Adipocyte (in vitro differentiated cells): ENCODE results near the gene CPED1.
A peak's percentile ranks its signal among the peaks of the same experiment; 100 is the strongest.
"Not testable (repeated sequence)": the region's sequence is repeated elsewhere in the genome, so short reads cannot be mapped to it uniquely, and the experiment has no call there.

Experiments used
- DNase-seq: peaks from one replicate; pipeline ENCODE4 v3.0.0-alpha.2; 2015; ENCODE audit warnings: low read depth
- H3K27me3 ChIP-seq: replicated peaks from 2 replicates; pipeline ENCODE4 v1.7.0; 2013; ENCODE audit warnings: mild to moderate bottlenecking, low read length, moderate library complexity; ENCODE audit not compliant: control insufficient read depth, insufficient read depth
- H3K36me3 ChIP-seq: 2 replicates; pipeline ENCODE4 v1.7.0; 2013; ENCODE audit warnings: low read length, mild to moderate bottlenecking, moderate library complexity; ENCODE audit not compliant: control insufficient read depth, insufficient read depth, severe bottlenecking
- H3K4me1 ChIP-seq: 2 replicates; pipeline ENCODE4 v1.7.0; 2013; ENCODE audit warnings: mild to moderate bottlenecking, low read length, moderate library complexity; ENCODE audit not compliant: control insufficient read depth, insufficient read depth
- H3K4me3 ChIP-seq: 2 replicates; pipeline ENCODE4 v1.7.0; 2013; ENCODE audit warnings: mild to moderate bottlenecking, low read length, moderate library complexity
- H3K9ac ChIP-seq: 2 replicates; pipeline ENCODE4 v1.7.0; 2013; ENCODE audit warnings: mild to moderate bottlenecking, low read length, moderate library complexity
- H3K9me3 ChIP-seq: 2 replicates; pipeline ENCODE4 v1.7.0; 2013; ENCODE audit warnings: mild to moderate bottlenecking, low read length, moderate library complexity; ENCODE audit not compliant: control insufficient read depth

CPED1 gene

DNA sequence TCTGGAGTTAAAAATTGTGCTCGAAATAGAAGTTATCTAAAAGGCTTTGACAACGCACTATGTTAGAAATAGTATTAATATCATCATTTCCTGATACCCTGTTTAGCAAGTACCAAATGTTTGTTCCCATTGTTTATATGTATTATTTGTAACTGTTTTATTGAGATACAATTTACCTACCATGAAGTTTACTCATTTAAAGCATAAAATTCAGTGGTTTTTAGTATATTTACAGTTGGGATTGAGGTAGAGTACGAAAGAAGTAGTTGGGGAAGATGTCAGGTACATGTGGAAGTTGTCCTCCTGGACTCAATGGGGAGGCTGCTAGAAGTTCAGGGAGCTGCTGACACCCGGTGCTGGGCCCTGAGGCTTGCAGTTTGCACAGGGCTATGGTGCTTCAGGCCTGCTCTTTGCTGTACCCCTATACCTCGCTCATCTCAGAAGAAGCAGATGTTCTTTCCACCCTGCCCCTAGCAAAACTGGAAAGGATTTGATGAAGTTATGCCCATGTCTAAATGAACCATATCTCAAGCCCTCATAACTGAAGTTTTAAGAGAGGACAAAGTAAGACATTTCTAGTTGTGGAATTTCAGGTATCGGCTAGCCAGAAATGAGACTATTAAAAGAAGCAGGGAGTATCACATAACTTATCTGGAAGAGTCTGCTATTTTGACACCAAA lies 315.1 kb downstream of the CPED1 start:
- no peaks in the 10 kb centered on the region for H3K9me3 ChIP-seq
- H3K9ac ChIP-seq, result no peak overlapping the region
- no peak overlapping the region for H3K4me3 ChIP-seq
- H3K4me1 ChIP-seq, result peaks cover 26% of the 10 kb centered on the region
- no peaks in the 10 kb centered on the region for H3K36me3 ChIP-seq
- no peak for DNase-seq
- no peaks in the 10 kb centered on the region for H3K27me3 ChIP-seq

DNA sequence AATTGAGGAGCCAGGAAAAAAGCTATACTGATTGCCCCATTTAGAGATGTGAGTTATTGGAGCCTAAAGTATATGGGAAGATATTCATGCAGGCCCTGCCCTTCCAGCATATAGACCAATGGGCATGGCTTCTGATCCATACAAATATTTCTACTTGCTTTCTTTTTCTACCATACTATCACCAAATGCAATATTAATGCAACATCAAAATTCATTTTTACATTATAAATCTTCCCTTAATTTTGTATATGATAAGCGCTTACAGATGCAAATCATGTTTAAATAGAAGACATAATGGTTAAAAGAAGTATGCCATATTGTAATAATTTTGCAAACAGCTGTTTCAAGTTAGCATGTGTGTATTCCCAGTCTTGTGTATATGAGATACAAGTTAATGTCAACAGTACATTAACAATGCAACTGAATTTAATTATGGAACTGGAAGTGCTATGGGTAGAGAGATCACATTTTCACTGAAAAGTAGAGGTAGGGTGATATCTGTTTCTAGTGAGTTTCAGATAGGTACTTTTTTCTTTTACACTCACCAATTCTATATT lies 315.7 kb downstream of the CPED1 start:
- Histone ChIP-seq H3K9ac (no peak overlapping the region), H3K9me3 (no peaks in the 10 kb centered on the region)
- DNase-seq, result peak; percentile 42

DNA sequence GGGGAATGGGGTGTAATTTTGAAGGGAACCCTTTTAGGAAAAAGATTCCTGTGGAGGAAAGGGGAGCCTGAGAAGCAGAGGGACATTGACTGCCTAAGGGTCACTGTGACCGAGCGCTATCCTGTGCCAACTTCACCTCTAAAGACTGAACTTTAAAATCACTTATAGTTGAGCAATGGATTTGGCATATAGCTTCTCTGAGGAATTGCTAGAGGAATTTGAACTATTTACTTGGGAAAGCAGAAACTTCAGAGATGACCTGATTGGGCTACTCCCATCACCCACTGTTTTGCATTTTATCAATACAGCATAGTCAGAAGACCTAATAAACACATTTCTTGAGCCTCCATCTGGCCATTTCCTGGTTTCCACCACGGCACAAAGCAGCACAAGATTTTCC lies 316.6 kb downstream of the CPED1 start:
- no peaks in the 10 kb centered on the region for H3K36me3 ChIP-seq
- peaks cover 3% of the 10 kb centered on the region for H3K9me3 ChIP-seq
- H3K4me3 ChIP-seq, result peak overlapping the region; percentile 48
- H3K4me1 ChIP-seq, result peaks cover 26% of the 10 kb centered on the region
- H3K27me3 ChIP-seq, result no peaks in the 10 kb centered on the region
- peak; percentile 55 for DNase-seq
- H3K9ac ChIP-seq, result peak overlapping the region; percentile 33

More for the DNA sequence above, 315.7 kb downstream of the CPED1 start:
- peaks cover 26% of the 10 kb centered on the region for H3K4me1 ChIP-seq
- H3K36me3 ChIP-seq, result no peaks in the 10 kb centered on the region
- H3K4me3 ChIP-seq, result no peak overlapping the region
- no peaks in the 10 kb centered on the region for H3K27me3 ChIP-seq

DNA sequence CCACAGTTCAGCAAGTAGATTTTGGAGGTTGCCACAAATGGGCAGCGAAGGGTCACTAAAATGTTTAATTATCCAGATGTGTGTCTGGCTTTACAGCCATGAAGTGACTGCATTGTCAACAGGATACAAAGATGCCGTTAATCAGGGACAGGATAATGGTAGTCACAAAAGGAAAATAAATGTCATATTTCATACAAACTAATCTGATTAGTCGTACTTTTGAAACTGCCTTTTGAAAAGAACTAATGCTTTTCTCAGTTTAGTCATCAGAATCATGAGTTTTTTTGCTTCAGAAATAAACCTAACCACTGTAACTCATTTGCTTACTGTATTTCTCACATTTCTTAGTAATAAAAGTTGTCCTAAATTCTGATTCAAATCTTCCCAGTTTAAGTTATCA lies 318.1 kb downstream of the CPED1 start:
- Histone ChIP-seq H3K4me3 (no peak overlapping the region), H3K36me3 (no peaks in the 10 kb centered on the region), H3K4me1 (peaks cover 26% of the 10 kb centered on the region), H3K27me3 (no peaks in the 10 kb centered on the region), H3K9ac (no peak overlapping the region), H3K9me3 (peaks cover 3% of the 10 kb centered on the region)
- DNase-seq, result no peak

DNA sequence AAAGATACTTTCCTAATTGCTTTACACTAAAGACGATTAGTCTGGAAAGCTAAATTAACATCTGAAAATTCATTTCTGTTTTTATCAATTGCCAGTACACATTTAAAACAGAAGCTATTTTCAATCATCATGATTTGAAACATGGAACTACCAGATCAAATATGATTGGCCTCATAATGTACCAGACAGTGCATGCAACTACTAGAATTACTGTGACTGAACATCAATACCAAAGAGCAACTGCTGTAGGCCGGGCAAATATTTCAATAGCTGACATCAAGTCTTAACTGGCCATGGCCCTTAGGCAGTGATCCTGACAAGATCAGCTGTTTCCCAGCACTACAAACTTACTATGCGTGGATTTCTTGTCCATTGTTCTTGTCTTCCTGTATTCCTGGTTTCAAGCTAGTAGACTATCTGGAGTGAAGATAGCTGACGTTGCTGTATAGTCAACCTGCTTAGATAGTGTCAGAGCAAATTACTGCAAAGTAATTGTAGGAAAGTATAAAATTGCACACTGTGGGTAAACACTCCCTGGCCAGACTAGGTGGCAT lies 318.6 kb downstream of the CPED1 start:
- Histone ChIP-seq H3K27me3 (no peaks in the 10 kb centered on the region), H3K9me3 (peaks cover 3% of the 10 kb centered on the region), H3K4me3 (no peak overlapping the region), H3K4me1 (peaks cover 26% of the 10 kb centered on the region), H3K36me3 (no peaks in the 10 kb centered on the region), H3K9ac (no peak overlapping the region)
- no peak for DNase-seq

DNA sequence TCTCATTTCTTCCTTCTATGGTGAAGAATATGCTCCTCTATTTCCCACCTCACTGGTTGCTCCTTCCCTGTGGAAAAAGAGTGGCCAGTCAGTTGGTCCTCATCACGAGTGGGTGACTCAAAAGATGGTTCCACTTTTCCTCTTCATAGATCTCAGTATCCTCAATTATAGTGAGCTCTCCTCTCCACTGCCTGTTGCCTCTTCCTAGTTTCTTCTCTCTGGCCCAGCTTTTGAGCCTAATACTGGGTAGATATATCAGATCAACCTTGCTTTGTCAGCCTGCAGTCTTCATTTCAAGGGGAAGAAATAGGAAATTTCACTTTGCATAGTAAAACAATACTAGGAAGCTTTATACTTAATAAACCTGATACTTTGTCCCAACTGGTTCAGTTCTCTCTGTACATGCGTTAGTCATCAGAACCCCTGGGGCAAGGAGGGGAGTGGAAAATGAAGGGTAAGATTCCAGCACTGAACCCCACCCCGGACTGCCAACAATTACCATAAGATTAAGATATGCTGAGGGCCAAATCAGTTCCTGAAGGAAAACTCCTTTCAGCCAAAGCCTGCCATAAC lies 324.8 kb downstream of the CPED1 start:
- Histone ChIP-seq H3K36me3 (no peaks in the 10 kb centered on the region), H3K9me3 (peaks cover 3% of the 10 kb centered on the region), H3K4me1 (peaks cover 16% of the 10 kb centered on the region), H3K4me3 (peak overlapping the region; percentile 52), H3K9ac (peak overlapping the region; percentile 23), H3K27me3 (no peaks in the 10 kb centered on the region)
- DNase-seq, result peak; percentile 64

DNA sequence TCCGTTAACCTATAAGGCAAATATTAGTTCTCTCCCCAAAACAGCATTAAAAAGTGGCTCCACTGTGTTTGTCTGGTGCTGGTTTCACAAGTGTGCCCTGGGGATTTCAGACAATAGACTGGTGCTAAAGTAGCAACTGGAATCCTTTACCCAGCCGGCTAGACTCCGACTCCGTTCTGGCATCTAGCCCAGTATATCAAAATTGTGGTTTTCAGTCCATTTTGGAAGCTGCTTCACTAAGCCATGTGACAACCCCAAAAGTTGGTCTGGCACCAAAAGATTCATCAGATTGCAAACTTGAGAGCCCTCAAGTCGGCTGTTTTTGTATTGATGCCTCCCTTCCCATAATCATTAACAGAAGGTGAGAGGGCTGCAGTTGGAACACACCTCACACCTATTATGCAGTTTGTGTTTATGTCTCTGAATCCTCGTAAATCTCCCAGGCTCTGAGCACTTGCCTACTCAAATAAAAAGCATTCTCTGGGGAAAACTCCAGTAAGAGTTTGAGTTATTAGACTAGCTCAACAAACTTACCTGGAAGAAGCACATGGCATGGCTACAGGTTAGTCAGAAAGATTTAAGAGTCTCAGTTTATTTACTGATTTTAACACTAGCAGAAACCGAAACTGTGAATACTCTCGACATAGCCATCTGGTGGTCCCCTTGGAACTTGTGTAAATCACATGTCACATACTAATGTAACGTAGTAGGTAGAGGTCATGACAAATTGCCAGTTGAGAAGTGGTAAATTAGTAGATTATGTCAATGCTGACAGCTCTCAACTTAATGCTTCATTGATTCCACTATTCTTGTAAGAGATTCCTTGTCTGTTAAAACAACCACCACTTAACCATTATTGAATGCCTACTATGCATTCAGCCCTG lies 325.5 kb downstream of the CPED1 start:
- H3K9me3 ChIP-seq, result peaks cover 3% of the 10 kb centered on the region

DNA sequence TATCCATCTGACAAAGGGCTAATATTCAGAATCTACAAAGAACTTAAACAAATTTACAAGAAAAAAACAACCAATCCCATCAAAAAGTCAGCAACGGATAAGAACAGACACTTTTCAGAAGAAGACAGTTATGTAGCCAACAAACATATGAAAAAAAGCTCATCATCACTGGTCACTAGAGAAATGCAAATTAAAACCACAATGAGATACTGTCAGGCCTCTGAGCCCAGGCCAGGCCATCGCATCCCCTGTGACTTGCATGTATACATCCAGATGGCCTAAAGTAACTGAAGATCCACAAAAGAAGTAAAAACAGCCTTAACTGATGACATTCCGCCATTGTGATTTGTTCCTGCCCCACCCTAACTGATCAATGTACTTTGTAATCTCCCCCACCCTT lies 326.7 kb downstream of the CPED1 start:
- DNase-seq, H3K36me3 ChIP-seq, H3K4me3 ChIP-seq, H3K27me3 ChIP-seq, H3K9ac ChIP-seq, H3K9me3 ChIP-seq: not testable (repeated sequence)
- H3K4me1 ChIP-seq, result peaks cover 16% of the 10 kb centered on the region

More for the DNA sequence above, 325.5 kb downstream of the CPED1 start:
- DNase-seq, result peak; percentile 73
- H3K4me1 ChIP-seq, result peaks cover 16% of the 10 kb centered on the region
- peak overlapping the region; percentile 23 for H3K9ac ChIP-seq
- no peaks in the 10 kb centered on the region for H3K36me3 ChIP-seq
- H3K4me3 ChIP-seq, result peak overlapping the region; percentile 52
- H3K27me3 ChIP-seq, result no peaks in the 10 kb centered on the region

DNA sequence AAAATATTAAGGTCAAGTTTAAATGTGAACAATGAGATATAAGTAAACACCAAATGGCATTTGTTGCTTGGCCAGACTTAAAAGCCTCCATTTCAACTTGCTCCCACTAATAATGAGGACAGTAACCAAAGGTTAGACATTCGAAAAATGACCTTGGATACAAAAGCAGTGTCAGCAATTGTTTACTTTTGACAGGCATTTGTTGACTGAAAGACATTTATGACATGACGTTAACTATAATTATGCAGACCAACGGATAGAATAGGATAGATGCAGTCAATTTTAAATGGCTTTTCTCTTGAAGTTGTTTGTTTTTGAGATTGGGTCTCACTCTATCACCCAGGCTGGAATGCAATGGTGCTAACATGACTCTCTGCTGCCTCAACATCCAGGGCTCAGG lies 333.9 kb downstream of the CPED1 start:
- no peak overlapping the region for H3K9ac ChIP-seq
- H3K36me3 ChIP-seq, result no peaks in the 10 kb centered on the region
- no peak overlapping the region for H3K4me3 ChIP-seq
- H3K4me1 ChIP-seq, result no peaks in the 10 kb centered on the region
- no peak for DNase-seq
- H3K9me3 ChIP-seq, result no peaks in the 10 kb centered on the region
- no peaks in the 10 kb centered on the region for H3K27me3 ChIP-seq

DNA sequence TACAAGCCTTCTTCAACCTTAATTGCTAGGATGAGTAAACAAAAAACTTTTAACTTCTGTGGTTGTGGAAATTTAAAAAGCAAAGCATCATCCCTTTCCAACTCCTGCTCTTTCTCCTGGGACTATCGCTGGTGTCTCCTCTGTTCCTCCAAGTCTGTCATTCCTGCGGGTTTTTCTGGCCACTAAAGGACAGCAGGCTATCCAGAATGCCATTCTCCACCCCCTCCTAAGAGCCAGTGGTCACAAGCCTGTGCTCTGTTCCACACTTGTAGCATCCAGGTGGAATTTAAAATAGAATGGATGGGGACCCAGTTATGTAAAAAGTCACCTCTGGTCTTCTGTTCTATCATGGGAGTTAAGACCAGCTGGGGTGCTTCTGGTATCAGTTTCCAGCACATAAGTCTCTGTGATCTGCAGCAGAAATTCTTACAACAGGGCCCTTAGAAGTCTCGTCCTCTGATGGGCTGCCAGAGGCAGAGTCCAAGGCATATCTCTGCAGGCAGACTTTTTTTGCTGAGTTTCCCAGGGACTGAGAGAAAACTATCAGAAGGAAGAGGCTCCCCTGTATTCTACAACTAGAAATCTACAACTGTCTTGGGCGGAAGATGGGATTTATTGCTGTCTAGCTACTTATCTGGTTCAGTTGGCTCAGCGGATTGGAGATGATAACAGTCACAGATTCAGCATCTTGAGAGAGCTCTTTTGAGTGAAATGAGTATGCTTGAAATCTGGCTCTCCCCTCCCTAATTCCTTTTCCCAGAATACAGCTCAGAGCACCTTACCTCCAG lies 335.2 kb downstream of the CPED1 start:
- no peaks in the 10 kb centered on the region for H3K4me1 ChIP-seq
- H3K27me3 ChIP-seq, result peaks cover 11% of the 10 kb centered on the region
- no peak for DNase-seq
- H3K9ac ChIP-seq, result no peak overlapping the region
- no peak overlapping the region for H3K4me3 ChIP-seq
- no peaks in the 10 kb centered on the region for H3K36me3 ChIP-seq
- H3K9me3 ChIP-seq, result no peaks in the 10 kb centered on the region
